Smooth muscle cell (in vitro differentiated cells): ENCODE results near the gene PITRM1. TPM values are rescaled to one million over a fixed set of nuclear protein-coding genes. Genes with fewer than 3 reads are reported as not detected.

Source experiments
- DNase-seq: peaks from one replicate; lab custom pipeline; 2025; ENCODE audit not compliant: unreplicated experiment; lab: John Stamatoyannopoulos, UW
- H2AFZ ChIP-seq: fragments of 200-600 bp; sonication (generic); 2 replicates; pipeline ENCODE4 v1.6.0; 2016; ENCODE audit warnings: antibody characterized with exemption, low read depth, mild to moderate bottlenecking
- H3F3A ChIP-seq: fragments of 200-600 bp; sonication (generic); 2 replicates; pipeline ENCODE4 v1.6.0; 2017; ENCODE audit warnings: antibody characterized with exemption, low read depth
- H3K27ac ChIP-seq: fragments of 200-600 bp; sonication (generic); 2 replicates; pipeline ENCODE4 v1.5.1; 2016; ENCODE audit warnings: low read depth, mild to moderate bottlenecking
- H3K27me3 ChIP-seq: fragments of 200-600 bp; sonication (generic); 2 replicates; pipeline ENCODE4 v1.6.1; 2016; ENCODE audit warnings: low read depth, mild to moderate bottlenecking
- H3K36me3 ChIP-seq: fragments of 200-600 bp; sonication (generic); 2 replicates; pipeline ENCODE4 v1.5.1; 2016; ENCODE audit warnings: low read depth
- H3K4me1 ChIP-seq: fragments of 200-600 bp; sonication (generic); 2 replicates; pipeline ENCODE4 v1.5.1; 2016; ENCODE audit warnings: low read depth
- H3K4me2 ChIP-seq: fragments of 200-600 bp; sonication (generic); 2 replicates; pipeline ENCODE4 v1.6.0; 2016; ENCODE audit warnings: mild to moderate bottlenecking
- H3K4me3 ChIP-seq: fragments of 200-600 bp; sonication (generic); 2 replicates; pipeline ENCODE4 v1.5.1; 2016; ENCODE audit warnings: mild to moderate bottlenecking
- H3K79me2 ChIP-seq: fragments of 200-600 bp; sonication (generic); 2 replicates; pipeline ENCODE4 v1.6.0; 2016; ENCODE audit warnings: low read depth, mild to moderate bottlenecking
- H3K9ac ChIP-seq: fragments of 200-600 bp; sonication (generic); 2 replicates; pipeline ENCODE4 v1.6.0; 2016; ENCODE audit warnings: low read depth
- H3K9me3 ChIP-seq: fragments of 200-600 bp; sonication (generic); replicated peaks from 2 replicates; pipeline ENCODE4 v1.5.1; 2016; ENCODE audit warnings: low read depth
- H4K20me1 ChIP-seq: fragments of 200-600 bp; sonication (generic); 2 replicates; pipeline ENCODE4 v1.6.0; 2016; ENCODE audit warnings: low read depth
- CTCF ChIP-seq: fragments of 200-600 bp; sonication (generic); IDR thresholded peaks from 2 replicates; pipeline ENCODE4 v1.5.1; 2017; ENCODE audit warnings: borderline replicate concordance, mild to moderate bottlenecking, antibody characterized with exemption; ENCODE audit not compliant: insufficient read depth, poor library complexity, severe bottlenecking
- WGBS: methylation state at CpG from one replicate; pipeline ENCODE4 v1.1.7; 2016; ENCODE audit warnings: low lambda C conversion rate; 5-methylcytosine and 5-hydroxymethylcytosine counted together
- polyA plus RNA-seq: library from polyadenylated mRNA; unstranded; fragments of >200 nt; fragmentation: Nextera tagmentation; extraction: Ambion mirVana; gene quantifications from 2 replicates; pipeline ENCODE4 v1.2.1, GENCODE V29; 2016
- total RNA-seq: library from RNA; depleted of rRNA; stranded (reverse); fragments of >200 nt; gene quantifications from 2 replicates; pipeline ENCODE4 v1.2.3, GENCODE V29; 2014

Gene PITRM1
- total and polyA plus RNA-seq, 2 experiments from 2014 or later: 49.2 to 61.3 TPM

- no peak for TF ChIP-seq CTCF
- H3K4me1 ChIP-seq: peaks cover 8% of the 10 kb centered on the region
- H2AFZ ChIP-seq: no peak overlapping the region
- H3K9ac ChIP-seq: no peak overlapping the region
- no peak overlapping the region for H3K4me2 ChIP-seq
- DNase-seq: no peak
- H3K36me3 ChIP-seq: no peaks in the 10 kb centered on the region
- no peaks in the 10 kb centered on the region for H3K79me2 ChIP-seq
- H3K27ac ChIP-seq: no peak overlapping the region
- H3K9me3 ChIP-seq: no peaks in the 10 kb centered on the region
- no peaks in the 10 kb centered on the region for H3F3A ChIP-seq
- no peak overlapping the region for H3K4me3 ChIP-seq
- H3K27me3 ChIP-seq: no peaks in the 10 kb centered on the region
- WGBS: 94% methylated on average over 9 of the region's 9 CpGs
- no peaks in the 10 kb centered on the region for H4K20me1 ChIP-seq
These were observed 26.9 kb upstream of the PITRM1 start for GRCh38 chr10:3199488-3199887.

- Histone ChIP-seq H3K4me3 (no peak overlapping the region), H3K79me2 (no peaks in the 10 kb centered on the region), H3K4me1 (peaks cover 6% of the 10 kb centered on the region), H3K27ac (no peak overlapping the region), H3K27me3 (no peaks in the 10 kb centered on the region), H4K20me1 (no peaks in the 10 kb centered on the region), H2AFZ (no peak overlapping the region), H3K36me3 (no peaks in the 10 kb centered on the region), H3K4me2 (no peak overlapping the region), H3F3A (no peaks in the 10 kb centered on the region), H3K9ac (no peak overlapping the region), H3K9me3 (no peaks in the 10 kb centered on the region)
- no peak for TF ChIP-seq CTCF
- 84% methylated on average over 7 of the region's 7 CpGs for WGBS
- no peak for DNase-seq
These were observed 26.3 kb upstream of the PITRM1 start for GRCh38 chr10:3198900-3199299.

- H3K79me2 ChIP-seq: no peaks in the 10 kb centered on the region
- TF ChIP-seq CTCF: peak; percentile 93
- no peaks in the 10 kb centered on the region for H4K20me1 ChIP-seq
- H3K4me3 ChIP-seq: peak overlapping the region; percentile 27
- peaks cover 5% of the 10 kb centered on the region for H3K4me1 ChIP-seq
- H2AFZ ChIP-seq: no peak overlapping the region
- peak overlapping the region; percentile 70 for H3K27ac ChIP-seq
- no peaks in the 10 kb centered on the region for H3K27me3 ChIP-seq
- no peaks in the 10 kb centered on the region for H3F3A ChIP-seq
- H3K9me3 ChIP-seq: no peaks in the 10 kb centered on the region
- peak; percentile 50 for DNase-seq
- H3K4me2 ChIP-seq: peak overlapping the region; percentile 78
- 0% methylated on average over 27 of the region's 27 CpGs for WGBS
- no peaks in the 10 kb centered on the region for H3K36me3 ChIP-seq
- H3K9ac ChIP-seq: no peak overlapping the region
These were observed 24.9 kb upstream of the PITRM1 start for GRCh38 chr10:3197348-3198003.

- no peak for DNase-seq
- Histone ChIP-seq H3K4me2 (peak overlapping the region; percentile 78), H3K27me3 (no peaks in the 10 kb centered on the region), H3K4me1 (peaks cover 5% of the 10 kb centered on the region), H3K4me3 (no peak overlapping the region), H2AFZ (no peak overlapping the region), H3F3A (no peaks in the 10 kb centered on the region), H3K36me3 (no peaks in the 10 kb centered on the region), H3K9ac (no peak overlapping the region), H3K9me3 (no peaks in the 10 kb centered on the region), H3K79me2 (no peaks in the 10 kb centered on the region), H4K20me1 (no peaks in the 10 kb centered on the region), H3K27ac (peak overlapping the region; percentile 70)
- 72% methylated on average over 12 of the region's 12 CpGs for WGBS
- TF ChIP-seq CTCF: no peak
These were observed 24.4 kb upstream of the PITRM1 start for GRCh38 chr10:3196958-3197347.
